Epithelial cell of proximal tubule (primary cell): Measurements from ENCODE around the gene QSOX2. TPM values are rescaled to one million over a fixed set of nuclear protein-coding genes. Genes with fewer than 3 reads are reported as not detected.

Experiments
- DNase-seq: peaks from one replicate; pipeline ENCODE4 v3.0.0-alpha.2; 2011; ENCODE audit warnings: low read depth
- H3K4me3 ChIP-seq: 2 replicates; pipeline ENCODE4 v1.5.1; 2011; ENCODE audit warnings: low read depth, mild to moderate bottlenecking, low read length
- CTCF ChIP-seq: conservative IDR thresholded peaks from 2 replicates; pipeline ENCODE4 v1.5.1; 2012; ENCODE audit warnings: low read depth, mild to moderate bottlenecking, low read length
- total RNA-seq: library from RNA; depleted of rRNA; stranded (reverse); fragments of >200 nt; gene quantifications from 2 replicates; pipeline ENCODE4 v1.2.3, GENCODE V29; 2015

Gene QSOX2
- total RNA-seq, 1 donor from 2014 or later = 17.8 TPM

DNA sequence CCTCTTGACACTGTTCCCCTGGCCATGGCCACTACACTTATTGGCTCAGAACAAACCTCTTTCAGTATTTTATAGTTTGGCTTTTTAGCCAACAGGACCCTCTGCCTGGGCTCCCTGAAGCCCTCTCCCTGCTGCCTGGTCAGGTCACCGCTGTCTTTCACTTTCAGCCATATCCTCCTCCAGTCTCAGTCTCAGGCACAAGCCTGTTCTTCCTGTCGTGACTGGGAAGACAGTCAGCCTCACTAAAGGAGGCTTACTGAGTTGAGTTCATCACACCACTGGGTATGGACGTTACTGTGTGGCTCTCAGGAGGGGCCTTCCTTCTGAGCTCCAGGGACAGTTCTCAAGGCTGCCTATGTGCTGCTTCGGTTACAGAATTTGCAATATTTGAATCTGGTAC, 2.0 kb downstream of the QSOX2 start:
- no peak for TF ChIP-seq CTCF
- DNase-seq = no peak
- no peak overlapping the region for H3K4me3 ChIP-seq

GRCh38 chr9:136242918-136243525, 2.6 kb downstream of the QSOX2 start:
- TF ChIP-seq CTCF = no peak
- no peak for DNase-seq
- H3K4me3 ChIP-seq = no peak overlapping the region

DNA sequence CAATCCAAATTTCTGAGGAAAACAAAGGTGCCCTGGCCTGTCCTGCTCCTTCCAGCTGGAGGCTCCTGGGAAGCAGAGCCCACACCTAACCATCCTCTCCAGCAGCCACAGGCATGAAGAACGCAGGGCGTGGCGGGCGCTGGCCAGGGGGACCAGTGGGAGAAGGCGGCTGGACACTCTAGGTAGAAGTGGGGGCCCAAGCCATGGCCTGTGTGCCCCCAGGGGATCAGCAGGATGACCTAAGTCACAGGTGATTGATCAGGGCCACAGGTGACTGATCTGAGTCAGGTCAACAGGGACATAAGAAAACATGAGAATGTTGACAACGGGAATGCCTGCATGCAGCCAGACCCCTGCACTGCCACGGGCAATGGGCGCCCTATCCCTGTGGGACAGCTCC, 3.4 kb downstream of the QSOX2 start:
- H3K4me3 ChIP-seq = no peak overlapping the region
- DNase-seq = no peak
- no peak for TF ChIP-seq CTCF

DNA sequence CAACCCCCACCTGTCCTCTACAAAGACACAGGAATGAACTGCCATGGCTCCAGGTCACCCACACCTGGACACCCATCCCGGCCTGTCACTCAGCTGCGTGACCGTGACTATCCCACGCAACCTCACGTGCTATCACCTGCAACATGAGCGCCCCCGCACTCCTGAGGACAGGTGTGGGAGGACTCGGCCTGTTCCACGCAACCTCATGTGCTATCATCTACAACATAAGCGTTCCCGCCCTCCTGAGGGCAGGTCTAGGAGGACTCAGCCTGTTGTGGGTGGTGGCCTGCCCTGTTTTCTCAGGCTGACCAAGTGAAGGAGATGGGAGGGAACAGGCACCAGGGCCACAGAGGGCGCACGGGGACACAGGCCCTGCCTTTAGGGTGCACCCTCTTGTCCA, 4.1 kb downstream of the QSOX2 start:
- no peak overlapping the region for H3K4me3 ChIP-seq
- TF ChIP-seq CTCF = no peak
- no peak for DNase-seq

DNA sequence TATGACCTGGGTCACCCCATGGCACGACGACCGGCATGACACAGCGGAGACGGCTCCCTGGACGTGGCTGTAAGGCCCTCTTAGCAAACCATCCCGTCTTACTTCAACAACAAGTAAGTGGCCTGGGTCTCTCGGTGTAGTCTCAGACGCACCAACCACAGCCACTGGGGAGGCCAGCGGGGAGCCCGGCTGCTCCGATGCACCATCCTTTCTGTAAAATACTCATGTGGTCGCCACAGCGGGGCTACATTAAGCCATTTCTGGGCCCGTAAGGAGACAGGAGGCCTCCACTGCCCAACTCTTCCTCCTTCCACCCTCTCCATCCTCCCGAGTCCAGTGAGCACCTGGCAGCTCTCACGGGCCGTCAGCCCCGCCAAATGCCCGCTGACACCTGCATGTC, 4.7 kb downstream of the QSOX2 start:
- DNase-seq = no peak
- TF ChIP-seq CTCF = no peak
- no peak overlapping the region for H3K4me3 ChIP-seq

GRCh38 chr9:136239983-136240330, 5.7 kb downstream of the QSOX2 start:
- no peak overlapping the region for H3K4me3 ChIP-seq
- no peak for TF ChIP-seq CTCF
- no peak for DNase-seq

DNA sequence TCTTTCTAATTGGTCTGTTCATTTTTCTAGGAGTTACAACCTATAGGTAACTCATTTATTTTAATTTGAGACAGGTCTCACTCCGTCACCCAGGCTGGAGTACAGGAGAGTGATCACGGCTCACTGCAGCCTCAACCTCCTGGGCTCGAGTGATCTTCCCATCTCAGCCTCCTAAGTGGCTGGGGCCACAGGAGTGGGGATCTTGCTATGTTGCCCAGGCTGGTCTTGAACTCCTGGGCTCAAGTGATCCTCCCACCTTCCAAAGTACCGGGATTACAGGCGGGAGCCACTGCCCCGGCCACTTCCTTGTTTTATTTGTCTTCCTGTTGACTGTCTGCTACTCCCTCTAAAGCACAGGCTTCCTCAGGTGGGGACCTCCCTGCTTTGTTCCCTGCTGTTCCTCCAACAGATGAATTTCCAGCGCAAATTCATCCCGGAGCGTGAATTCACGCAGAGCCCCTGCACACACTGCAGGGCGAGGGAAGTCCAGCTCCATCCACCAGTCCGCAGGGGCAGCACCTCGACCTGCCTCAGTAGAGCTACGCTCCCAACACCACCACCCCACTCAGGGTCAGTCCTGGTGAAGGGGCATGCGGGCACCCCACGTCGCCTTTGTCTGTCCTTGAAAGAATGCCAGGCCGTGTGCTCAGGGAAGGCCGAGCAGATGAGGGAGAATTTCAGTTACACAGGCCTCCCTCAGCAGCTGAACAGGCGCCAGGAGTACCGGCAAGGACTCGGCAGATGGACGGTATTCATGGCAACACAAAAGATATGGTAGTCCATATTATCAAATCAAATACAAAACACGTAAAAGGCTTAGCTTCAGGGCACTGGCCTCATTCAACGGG, 6.3 kb downstream of the QSOX2 start:
- H3K4me3 ChIP-seq = no peak overlapping the region
- no peak for DNase-seq
- no peak for TF ChIP-seq CTCF
